Liver (tissue), 9 donors: Measurements from ENCODE around the gene TANC1. TPM values are rescaled to one million over a fixed set of nuclear protein-coding genes. Genes with fewer than 3 reads are reported as not detected.

Experiments
- DNase-seq: peaks from one replicate; pipeline ENCODE4 v3.0.0-alpha.2; 2017; ENCODE audit warnings: low spot score
- H3K27ac ChIP-seq, 2 donors: one replicate each; pipeline ENCODE4 v1.7.0; 2013; ENCODE audit warnings: inconsistent platforms in 2 of 2, low read length in 2 of 2, control low read depth in 1 of 2, low read depth in 1 of 2, mild to moderate bottlenecking in 1 of 2
- H3K27me3 ChIP-seq, 4 donors: one replicate each; pipeline versions ENCODE4 v1.6.1 to v1.7.0; 2013; ENCODE audit warnings: low read length in 3 of 4, inconsistent platforms in 1 of 4, mild to moderate bottlenecking in 1 of 4, moderate library complexity in 1 of 4; ENCODE audit not compliant: control insufficient read depth in 4 of 4, insufficient read depth in 4 of 4
- H3K36me3 ChIP-seq, 4 donors: one replicate each; pipeline versions ENCODE4 v1.6.1 to v1.7.0; 2013; ENCODE audit warnings: low read length in 3 of 4, mild to moderate bottlenecking in 3 of 4, low read depth in 1 of 4, moderate library complexity in 1 of 4; ENCODE audit not compliant: control insufficient read depth in 4 of 4, insufficient read depth in 3 of 4
- H3K4me1 ChIP-seq, 4 donors: one replicate each; pipeline versions ENCODE4 v1.6.1 to v1.7.0; 2013; ENCODE audit warnings: low read length in 3 of 4, mild to moderate bottlenecking in 3 of 4, moderate library complexity in 1 of 4; ENCODE audit not compliant: control insufficient read depth in 4 of 4, insufficient read depth in 4 of 4
- H3K4me3 ChIP-seq, 3 donors: one replicate each; pipeline versions ENCODE4 v1.6.1 to v1.7.0; 2013; ENCODE audit warnings: low read length in 3 of 3, control low read depth in 1 of 3, low read depth in 1 of 3, mild to moderate bottlenecking in 1 of 3
- H3K9ac ChIP-seq, 2 donors: one replicate each; pipeline ENCODE4 v1.7.0; 2013; ENCODE audit warnings: low read length in 2 of 2, mild to moderate bottlenecking in 2 of 2, moderate library complexity in 2 of 2, control low read depth in 1 of 2, low read depth in 1 of 2
- H3K9me3 ChIP-seq, 4 donors: one replicate each; pipeline versions ENCODE4 v1.6.1 to v1.7.0; 2013; ENCODE audit warnings: low read length in 3 of 4; ENCODE audit not compliant: control insufficient read depth in 4 of 4
- ATF3 ChIP-seq: IDR thresholded peaks from 2 replicates; pipeline ENCODE4 v1.6.1; 2016; ENCODE audit warnings: antibody characterized with exemption
- CTCF ChIP-seq: fragments of 150-350 bp; IDR thresholded peaks from 2 replicates; pipeline ENCODE4 v1.5.1; 2017; ENCODE audit warnings: improper control_type of control experiment, low read depth, low read length; ENCODE audit not compliant: missing input control
- FOXA1 ChIP-seq: IDR thresholded peaks from 2 replicates; pipeline ENCODE4 v1.6.1; 2016; ENCODE audit warnings: antibody characterized with exemption
- GABPA ChIP-seq, 2 donors: IDR thresholded peaks in 1 of 2; conservative IDR thresholded peaks in 1 of 2; 2 replicates each; pipeline ENCODE4 v1.6.1; 2016; ENCODE audit warnings: antibody characterized with exemption in 2 of 2, mild to moderate bottlenecking in 1 of 2, moderate library complexity in 1 of 2
- HNF4A ChIP-seq, 2 donors: conservative IDR thresholded peaks; 2 replicates each; pipeline ENCODE4 v1.6.1; 2016; ENCODE audit warnings: antibody characterized with exemption in 2 of 2, mild to moderate bottlenecking in 2 of 2
- HNF4G ChIP-seq: IDR thresholded peaks from 2 replicates; pipeline ENCODE4 v1.6.1; 2016; ENCODE audit warnings: antibody characterized with exemption
- JUND ChIP-seq, 2 donors: IDR thresholded peaks; 2 replicates each; pipeline ENCODE4 v1.6.1; 2016; ENCODE audit warnings: antibody characterized with exemption in 2 of 2
- NR2F2 ChIP-seq: IDR thresholded peaks from 2 replicates; pipeline ENCODE4 v1.6.1; 2016; ENCODE audit warnings: antibody characterized with exemption
- RAD21 ChIP-seq, 2 donors: IDR thresholded peaks; 2 replicates each; pipeline ENCODE4 v1.6.1; 2016; ENCODE audit warnings: antibody characterized with exemption in 2 of 2, mild to moderate bottlenecking in 2 of 2
- REST ChIP-seq: IDR thresholded peaks from 2 replicates; pipeline ENCODE4 v1.6.1; 2016; ENCODE audit warnings: antibody characterized with exemption, mild to moderate bottlenecking
- RXRA ChIP-seq, 2 donors: IDR thresholded peaks; 2 replicates each; pipeline ENCODE4 v1.6.1; 2017 to 2018; ENCODE audit warnings: antibody characterized with exemption in 2 of 2, mild to moderate bottlenecking in 1 of 2
- SP1 ChIP-seq: IDR thresholded peaks from 2 replicates; pipeline ENCODE4 v1.6.1; 2018; ENCODE audit warnings: antibody characterized with exemption, mild to moderate bottlenecking
- TAF1 ChIP-seq: conservative IDR thresholded peaks from 2 replicates; pipeline ENCODE4 v1.6.1; 2016; ENCODE audit warnings: antibody characterized with exemption, mild to moderate bottlenecking
- YY1 ChIP-seq: IDR thresholded peaks from 2 replicates; pipeline ENCODE4 v1.6.1; 2016; ENCODE audit warnings: antibody characterized with exemption, mild to moderate bottlenecking
- WGBS: extraction: QIAGEN DNeasy Blood & Tissue Kit; methylation state at CpG from one replicate; pipeline ENCODE4 v1.1.7; 2013; 5-methylcytosine and 5-hydroxymethylcytosine counted together
- polyA plus RNA-seq, 2 donors: library from polyadenylated mRNA; stranded (reverse) in 1 of 2; unstranded in 1 of 2; fragments of 200-250 nt in 1 of 2; fragments of >200 nt in 1 of 2; fragmentation: Nextera tagmentation in 1 of 2; extraction: Ambion mirVana in 1 of 2; gene quantifications; one replicate each; pipeline versions ENCODE4 v1.2.1 to v1.2.3, GENCODE V29; 2013 to 2015
- total RNA-seq, 2 donors: library from RNA; depleted of rRNA; stranded (reverse); fragments of >200 nt; gene quantifications; one replicate each; pipeline ENCODE4 v1.2.3, GENCODE V29; 2014
- TF ChIP-seq, protein P1 (sequence below): IDR thresholded peaks from 2 replicates; pipeline ENCODE4 v1.6.1; 2016; ENCODE audit warnings: antibody characterized with exemption
- TF ChIP-seq, protein P2 (sequence below): IDR thresholded peaks from 2 replicates; pipeline ENCODE4 v1.6.1; 2016; ENCODE audit warnings: antibody characterized with exemption
- donor health status: healthy.
- donor health status: healthy.
- donor health status: healthy.
- donor health status: healthy.
- donor health status: healthy.

The TANC1 gene
- total and polyA plus RNA-seq, 4 donors = 3.7 to 17.7 (median 5.2) TPM

GRCh38 chr2:159211447-159212396, 243.3 kb downstream of the TANC1 start:
- Histone ChIP-seq H3K9me3 (peaks cover 0 to 2% (median 0%) of the 10 kb centered on the region in 4 donors), H3K27ac (no peak overlapping the region), H3K27me3 (no peaks in the 10 kb centered on the region), H3K4me1 (no peaks in the 10 kb centered on the region), H3K36me3 (peaks cover 0 to 19% (median 0%) of the 10 kb centered on the region in 4 donors), H3K9ac (no peak overlapping the region), H3K4me3 (no peak overlapping the region)
- no peak for TF ChIP-seq NR2F2
- no peak for TF ChIP-seq SP1
- no peak for TF ChIP-seq ATF3
- TF ChIP-seq GABPA (IDR thresholded peaks at IDR 0.05 in 1 of 2, conservative IDR thresholded peaks at IDR 0.05 in 1 of 2) = no peak
- no peak for TF ChIP-seq RXRA (IDR thresholded peaks at IDR 0.05)
- no peak for TF ChIP-seq CTCF
- TF ChIP-seq HNF4A (conservative IDR thresholded peaks at IDR 0.05) = no peak
- TF ChIP-seq REST = no peak
- no peak for TF ChIP-seq JUND (IDR thresholded peaks at IDR 0.05)
- TF ChIP-seq FOXA1 = no peak
- WGBS = 80% methylated on average over 14 of the region's 14 CpGs
- DNase-seq = no peak

GRCh38 chr2:159213296-159213695, 244.9 kb downstream of the TANC1 start:
- H3K4me1 ChIP-seq = no peaks in the 10 kb centered on the region
- no peak for DNase-seq
- no peak overlapping the region for H3K4me3 ChIP-seq
- 92% methylated on average over 5 of the region's 5 CpGs for WGBS
- no peak overlapping the region for H3K27ac ChIP-seq
- no peaks in the 10 kb centered on the region for H3K27me3 ChIP-seq
- H3K9ac ChIP-seq = no peak overlapping the region
- peaks cover 0 to 27% (median 1%) of the 10 kb centered on the region in 4 donors for H3K36me3 ChIP-seq
- H3K9me3 ChIP-seq = peaks cover 0 to 2% (median 0%) of the 10 kb centered on the region in 4 donors
- TF ChIP-seq HNF4G (no peak), RAD21 (IDR thresholded peaks at IDR 0.05) (no peak), SP1 (no peak), YY1 (no peak), JUND (IDR thresholded peaks at IDR 0.05) (no peak), TAF1 (no peak)
- TF ChIP-seq, protein P1, sequence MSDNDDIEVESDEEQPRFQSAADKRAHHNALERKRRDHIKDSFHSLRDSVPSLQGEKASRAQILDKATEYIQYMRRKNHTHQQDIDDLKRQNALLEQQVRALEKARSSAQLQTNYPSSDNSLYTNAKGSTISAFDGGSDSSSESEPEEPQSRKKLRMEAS = no peak
- TF ChIP-seq, protein P2, sequence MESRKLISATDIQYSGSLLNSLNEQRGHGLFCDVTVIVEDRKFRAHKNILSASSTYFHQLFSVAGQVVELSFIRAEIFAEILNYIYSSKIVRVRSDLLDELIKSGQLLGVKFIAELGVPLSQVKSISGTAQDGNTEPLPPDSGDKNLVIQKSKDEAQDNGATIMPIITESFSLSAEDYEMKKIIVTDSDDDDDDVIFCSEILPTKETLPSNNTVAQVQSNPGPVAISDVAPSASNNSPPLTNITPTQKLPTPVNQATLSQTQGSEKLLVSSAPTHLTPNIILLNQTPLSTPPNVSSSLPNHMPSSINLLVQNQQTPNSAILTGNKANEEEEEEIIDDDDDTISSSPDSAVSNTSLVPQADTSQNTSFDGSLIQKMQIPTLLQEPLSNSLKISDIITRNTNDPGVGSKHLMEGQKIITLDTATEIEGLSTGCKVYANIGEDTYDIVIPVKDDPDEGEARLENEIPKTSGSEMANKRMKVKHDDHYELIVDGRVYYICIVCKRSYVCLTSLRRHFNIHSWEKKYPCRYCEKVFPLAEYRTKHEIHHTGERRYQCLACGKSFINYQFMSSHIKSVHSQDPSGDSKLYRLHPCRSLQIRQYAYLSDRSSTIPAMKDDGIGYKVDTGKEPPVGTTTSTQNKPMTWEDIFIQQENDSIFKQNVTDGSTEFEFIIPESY = no peak
